SK-N-SH (cell line): ENCODE measurements around the gene SRF. TPM values are rescaled to one million over a fixed set of nuclear protein-coding genes. Genes with fewer than 3 reads are reported as not detected.

Experiments used
- CTCF ChIA-PET: fragments of 300-600, 350-600 bp; formaldehyde crosslinking; extraction: SDS; loops from one replicate; lab custom pipeline; 2021; lab: Yijun Ruan, JAX
- POLR2A ChIA-PET: fragments of 350-600 bp; sonication (Branson Sonifier 250); formaldehyde crosslinking; extraction: SDS; loops from one replicate; lab custom pipeline; 2020; ENCODE audit warnings: antibody characterized with exemption, inconsistent platforms; lab: Yijun Ruan, JAX
- DNase-seq: peaks from one replicate; pipeline ENCODE4 v3.0.0; 2012
- H2AFZ ChIP-seq: fragments of 200-600 bp; sonication (generic); 2 replicates; pipeline ENCODE4 v1.8.1; 2016; ENCODE audit warnings: antibody characterized with exemption, mild to moderate bottlenecking, low read depth
- H3F3A ChIP-seq: fragments of 200-600 bp; sonication (generic); replicated peaks from 2 replicates; pipeline ENCODE3; 2016; ENCODE audit warnings: antibody characterized with exemption, mild to moderate bottlenecking; ENCODE audit not compliant: insufficient read depth
- H3K27ac ChIP-seq, 2 experiments: fragments of 200-500 bp in 1 of 2; fragments of 200-600 bp in 1 of 2; sonication (Bioruptor generic) in 1 of 2; sonication (generic), shearing (Covaris generic) in 1 of 2; 2 replicates each; pipeline versions ENCODE4 v1.5.1 to v1.6.1; 2014 to 2016; ENCODE audit warnings: low read depth in 2 of 2, inconsistent platforms in 1 of 2, low read length in 1 of 2, mild to moderate bottlenecking in 1 of 2, mixed read lengths in 1 of 2
- H3K27me3 ChIP-seq: fragments of 200-600 bp; sonication (generic), shearing (Covaris generic); 2 replicates; pipeline ENCODE4 v1.6.1; 2016; ENCODE audit warnings: mixed run types; ENCODE audit not compliant: insufficient read depth
- H3K36me3 ChIP-seq, 2 experiments: fragments of 200-500 bp in 1 of 2; fragments of 200-600 bp in 1 of 2; sonication (Bioruptor generic) in 1 of 2; sonication (generic) in 1 of 2; replicated peaks in 1 of 2; 2 replicates each; pipeline versions ENCODE3 to v1.5.1; 2014 to 2016; ENCODE audit warnings: low read length in 1 of 2, mild to moderate bottlenecking in 1 of 2; ENCODE audit not compliant: insufficient read depth in 2 of 2, control insufficient read depth in 1 of 2
- H3K4me1 ChIP-seq, 2 experiments: fragments of 200-500 bp in 1 of 2; fragments of 200-600 bp in 1 of 2; sonication (Bioruptor generic) in 1 of 2; sonication (generic), shearing (Covaris generic) in 1 of 2; 2 replicates each; pipeline versions ENCODE4 v1.5.1 to v1.6.1; 2014 to 2016; ENCODE audit warnings: low read depth in 1 of 2, low read length in 1 of 2, mixed run types in 1 of 2; ENCODE audit not compliant: insufficient read depth in 2 of 2, control insufficient read depth in 1 of 2
- H3K4me2 ChIP-seq: fragments of 200-600 bp; sonication (generic), shearing (Covaris generic); 2 replicates; pipeline ENCODE4 v1.6.1; 2017; ENCODE audit warnings: mixed run types
- H3K4me3 ChIP-seq, 2 experiments: fragments of 200-500 bp in 1 of 2; fragments of 200-600 bp in 1 of 2; sonication (Bioruptor generic) in 1 of 2; sonication (generic), shearing (Covaris generic) in 1 of 2; 2 replicates each; pipeline versions ENCODE4 v1.5.1 to v1.8.1; 2014 to 2016; ENCODE audit warnings: low read depth in 2 of 2, inconsistent platforms in 1 of 2, low read length in 1 of 2, mild to moderate bottlenecking in 1 of 2, mixed read lengths in 1 of 2, moderate library complexity in 1 of 2
- H3K79me2 ChIP-seq: fragments of 200-600 bp; sonication (generic); 2 replicates; pipeline ENCODE4 v1.8.1; 2017; ENCODE audit warnings: mild to moderate bottlenecking; ENCODE audit not compliant: insufficient read depth
- H3K9ac ChIP-seq: fragments of 200-600 bp; sonication (generic); 2 replicates; pipeline ENCODE4 v1.6.1; 2017; ENCODE audit warnings: mixed run types
- H3K9me2 ChIP-seq: fragments of 200-600 bp; sonication (generic); 2 replicates; pipeline ENCODE4 v1.6.1; 2017; ENCODE audit warnings: mixed run types
- H3K9me3 ChIP-seq: fragments of 200-600 bp; sonication (generic); 2 replicates; pipeline ENCODE4 v1.6.1; 2017; ENCODE audit warnings: mixed run types, mild to moderate bottlenecking, moderate library complexity
- H4K20me1 ChIP-seq: fragments of 200-600 bp; sonication (generic); 2 replicates; pipeline ENCODE4 v1.6.1; 2017; ENCODE audit warnings: mild to moderate bottlenecking, mixed run types; ENCODE audit not compliant: insufficient read depth
- CHD2 ChIP-seq: fragments of 150-350 bp; IDR thresholded peaks from 2 replicates; pipeline ENCODE4 v1.6.1; 2018; ENCODE audit warnings: low read length; ENCODE audit not compliant: partially characterized antibody
- ELF1 ChIP-seq: IDR thresholded peaks from 2 replicates; pipeline ENCODE4 v1.4.0; 2012
- FOSL2 ChIP-seq: IDR thresholded peaks from 2 replicates; pipeline ENCODE4 v1.4.0; 2012; ENCODE audit warnings: low read depth, mild to moderate bottlenecking, moderate library complexity, borderline replicate concordance
- FOXM1 ChIP-seq: IDR thresholded peaks from 2 replicates; pipeline ENCODE4 v1.4.0; 2012; ENCODE audit warnings: low read depth, mild to moderate bottlenecking
- GABPA ChIP-seq: IDR thresholded peaks from 2 replicates; pipeline ENCODE4 v1.4.0; 2012; ENCODE audit warnings: low read depth, mild to moderate bottlenecking
- GATA2 ChIP-seq: sonication (generic); formaldehyde crosslinking; IDR thresholded peaks from 2 replicates; pipeline ENCODE4 v1.5.0; 2020; ENCODE audit warnings: mild to moderate bottlenecking, missing genetic modification reagents
- JUND ChIP-seq: IDR thresholded peaks from 2 replicates; pipeline ENCODE4 v1.4.0; 2012
- MXI1 ChIP-seq: IDR thresholded peaks from 2 replicates; pipeline ENCODE4 v1.6.1; 2012; ENCODE audit warnings: mild to moderate bottlenecking, low read depth, low read length, improper control_type of control experiment
- NFIC ChIP-seq: IDR thresholded peaks from 2 replicates; pipeline ENCODE4 v1.4.0; 2012; ENCODE audit warnings: borderline replicate concordance
- PBX3 ChIP-seq: IDR thresholded peaks from 2 replicates; pipeline ENCODE4; 2012
- RAD21 ChIP-seq: IDR thresholded peaks from 2 replicates; pipeline ENCODE4 v1.6.1; 2012; ENCODE audit warnings: mild to moderate bottlenecking, low read length
- REST ChIP-seq: IDR thresholded peaks from 2 replicates; pipeline ENCODE4 v1.6.1; 2012; ENCODE audit warnings: mild to moderate bottlenecking, low read depth, low read length, moderate library complexity
- RFX5 ChIP-seq: IDR thresholded peaks from 2 replicates; pipeline ENCODE4 v1.6.1; 2012; ENCODE audit warnings: mild to moderate bottlenecking, improper control_type of control experiment, low read length
- SMC3 ChIP-seq: IDR thresholded peaks from 2 replicates; pipeline ENCODE4 v1.6.1; 2012; ENCODE audit warnings: low read depth, low read length, improper control_type of control experiment
- TAF1 ChIP-seq: IDR thresholded peaks from 2 replicates; pipeline ENCODE4 v1.6.1; 2012; ENCODE audit warnings: low read depth, mild to moderate bottlenecking, low read length, moderate library complexity, borderline replicate concordance
- TCF12 ChIP-seq: IDR thresholded peaks from 2 replicates; pipeline ENCODE4 v1.4.0; 2012
- TEAD4 ChIP-seq: IDR thresholded peaks from 2 replicates; pipeline ENCODE4 v1.4.0; 2012; ENCODE audit warnings: mild to moderate bottlenecking, borderline replicate concordance; ENCODE audit not compliant: insufficient read depth
- USF1 ChIP-seq: IDR thresholded peaks from 2 replicates; pipeline ENCODE4 v1.4.0; 2012; ENCODE audit warnings: low read depth, borderline replicate concordance
- YY1 ChIP-seq: IDR thresholded peaks from 2 replicates; pipeline ENCODE4 v1.4.0; 2012; ENCODE audit warnings: low read depth, mild to moderate bottlenecking
- ZBTB33 ChIP-seq: IDR thresholded peaks from 2 replicates; pipeline ENCODE4 v1.4.0; 2012; ENCODE audit warnings: low read depth, borderline replicate concordance
- WGBS: methylation state at CpG from one replicate; pipeline ENCODE4 v1.1.6; 2017; ENCODE audit warnings: low lambda C conversion rate; 5-methylcytosine and 5-hydroxymethylcytosine counted together
- polyA plus RNA-seq, 3 experiments: library from polyadenylated mRNA; depleted of rRNA; stranded (reverse); fragments of >200 nt; gene quantifications; 2 replicates each; pipeline ENCODE4 v1.2.3, GENCODE V29; 2012

SRF gene
- polyA plus RNA-seq, 1 of the 3 experiments (the other 2 are of a cell fraction) = 31.7 TPM

- TF ChIP-seq PBX3 (peak; percentile 89), GABPA (no peak), FOXM1 (no peak), FOSL2 (peak; percentile 66; the same call in 1 of the 2 replicates), YY1 (no peak), ELF1 (no peak), REST (0 out of 2 replicates have a peak, but pooled peaks have one; percentile 16), TAF1 (no peak), ZBTB33 (no peak), USF1 (no peak), CHD2 (peak; percentile 62), NFIC (peak; percentile 70), RAD21 (no peak)
Observed at GRCh38 chr6:43125119-43125518, 46.0 kb upstream of the SRF start (continued).

GRCh38 chr6:43125555-43125954 is 45.5 kb upstream of the SRF start:
- Histone ChIP-seq H3K9me2 (no peaks in the 10 kb centered on the region), H3K9me3 (no peaks in the 10 kb centered on the region), H3K4me2 (peak overlapping the region; percentile 52), H3K79me2 (peaks cover 64% of the 10 kb centered on the region), H3F3A (peaks cover 38% of the 10 kb centered on the region), H3K27me3 (no peaks in the 10 kb centered on the region), H3K4me1 (peaks cover 63 to 78% of the 10 kb centered on the region in 2 experiments), H2AFZ (no peak overlapping the region), H3K27ac (peak overlapping the region; percentile 91 to 99), H4K20me1 (no peaks in the 10 kb centered on the region), H3K36me3 (peaks cover 0 to 3% of the 10 kb centered on the region in 2 experiments), H3K9ac (peak overlapping the region; percentile 87; the same call in 1 of the 2 replicates), H3K4me3 (no peak overlapping the region)
- DNase-seq = no peak
- ChIA-PET CTCF (interaction anchor here (1.3 to 2.6 kb wide), 5 partner anchors 18 to 54 kb away, joined by 3 to 21 read pairs (median 4); no protein-coding TSS in a partner anchor), POLR2A (interaction anchor here (0.6 to 3.9 kb wide), 6 partner anchors 12 to 1128 kb away, joined by 3 to 17 read pairs (median 5); partner anchors contain the start of genes KLHDC3, MEA1 and PTK7)
- WGBS = no CpG with 5 or more reads among the region's 1 CpG
- TF ChIP-seq TEAD4 (no peak), TCF12 (no peak), MXI1 (no peak), GABPA (no peak), PBX3 (no peak), RFX5 (no peak), GATA2 (CRISPR knock-in tag) (no peak), FOSL2 (no peak), JUND (no peak), FOXM1 (no peak), SMC3 (no peak)
